HepG2 (cell line): ENCODE measurements around the gene KIAA1191. TPM values are rescaled to one million over a fixed set of nuclear protein-coding genes. Genes with fewer than 3 reads are reported as not detected.

ENCODE experiments used
- CCDC6 ChIP-seq: sonication (generic); formaldehyde crosslinking; IDR thresholded peaks from 2 replicates; pipeline ENCODE4 v1.8.1; 2022; ENCODE audit warnings: mild to moderate bottlenecking, missing genetic modification reagents, moderate library complexity
- CHCHD3 ChIP-seq: sonication (generic); formaldehyde crosslinking; IDR thresholded peaks from 2 replicates; pipeline ENCODE4 v1.8.0; 2022; ENCODE audit warnings: mild to moderate bottlenecking, missing genetic modification reagents, moderate library complexity
- FIP1L1 ChIP-seq: fragments of 200-400 bp; formaldehyde crosslinking; IDR thresholded peaks from 2 replicates; pipeline ENCODE4 v1.6.1; 2018; ENCODE audit warnings: low read depth, mild to moderate bottlenecking, low read length, moderate library complexity, borderline replicate concordance; ENCODE audit not compliant: insufficient read depth
- FOXA1 ChIP-seq, 2 experiments: fragments of 450-650 bp in 1 of 2; sonication (generic) in 1 of 2; formaldehyde crosslinking in 1 of 2; IDR thresholded peaks; 2 replicates each; pipeline versions ENCODE4 v1.4.0 to v1.6.1; 2016 to 2020; ENCODE audit warnings: missing genetic modification reagents in 1 of 2
- HNRNPL ChIP-seq: fragments of 200-400 bp; formaldehyde crosslinking; IDR thresholded peaks from 2 replicates; pipeline ENCODE4 v1.6.1; 2017; ENCODE audit warnings: mild to moderate bottlenecking, low read depth, low read length
- MTF2 ChIP-seq: sonication (generic); formaldehyde crosslinking; IDR thresholded peaks from 2 replicates; pipeline ENCODE4 v1.5.0; 2020; ENCODE audit warnings: missing genetic modification reagents, borderline replicate concordance
- NPAS2 ChIP-seq: sonication (generic); formaldehyde crosslinking; IDR thresholded peaks from 2 replicates; pipeline ENCODE4 v1.8.0; 2022; ENCODE audit warnings: mild to moderate bottlenecking, missing genetic modification reagents, borderline replicate concordance
- POLR2AphosphoS5 ChIP-seq: IDR thresholded peaks from 2 replicates; pipeline ENCODE4 v1.6.1; 2012; ENCODE audit warnings: low read depth, low read length
- YY1 ChIP-seq: IDR thresholded peaks from 2 replicates; pipeline ENCODE4 v1.6.1; 2011; ENCODE audit warnings: low read length, low read depth, moderate library complexity, mild to moderate bottlenecking; ENCODE audit not compliant: insufficient read depth, insufficient replicate concordance
- ZNF205 ChIP-seq: IDR thresholded peaks from 2 replicates; pipeline ENCODE4 v1.6.1; 2018; ENCODE audit warnings: missing biosample characterization, missing genetic modification reagents
- ZNF616 ChIP-seq: sonication (generic); formaldehyde crosslinking; IDR thresholded peaks from 2 replicates; pipeline ENCODE4 v1.5.0; 2020; ENCODE audit warnings: low read depth, mild to moderate bottlenecking, missing genetic modification reagents
- ZNF652 ChIP-seq: IDR thresholded peaks from 2 replicates; pipeline ENCODE4 v1.6.1; 2016; ENCODE audit warnings: low read depth, borderline replicate concordance
- ZNF790 ChIP-seq: sonication (generic); formaldehyde crosslinking; IDR thresholded peaks from 2 replicates; pipeline ENCODE4 v1.8.0; 2022; ENCODE audit warnings: missing genetic modification reagents, mild to moderate bottlenecking, borderline replicate concordance
- polyA plus RNA-seq, 8 experiments: library from polyadenylated mRNA; depleted of rRNA in 3 of 8; stranded (reverse) in 7 of 8; unstranded in 1 of 8; fragments of >200 nt; fragmentation: Illumina TruSeq in 4 of 8; extraction: Trizol in 4 of 8; gene quantifications; 2 replicates each; pipeline versions ENCODE4 v1.2.1 to v1.2.3, GENCODE V29; 2011 to 2016; ENCODE audit warnings: low read depth in 4 of 8, missing spikeins in 1 of 8, mixed read lengths in 1 of 8; ENCODE audit not compliant: insufficient read depth in 1 of 8
- total RNA-seq, 5 experiments: library from RNA; depleted of rRNA; stranded (reverse); fragments of >200 nt; fragmentation: Illumina TruSeq; extraction: Trizol; gene quantifications; 2 replicates each; pipeline ENCODE4 v1.2.3, GENCODE V29; 2016; ENCODE audit warnings: low read depth in 1 of 5
- TF ChIP-seq, protein P1 (sequence below): IDR thresholded peaks from 2 replicates; pipeline ENCODE4 v1.6.1; 2016; ENCODE audit warnings: mild to moderate bottlenecking
- TF ChIP-seq, protein P2 (sequence below), 2 experiments: sonication (generic) in 1 of 2; formaldehyde crosslinking in 1 of 2; IDR thresholded peaks; 2 replicates each; pipeline versions ENCODE4 v1.5.1 to v1.6.1; 2011 to 2020; ENCODE audit warnings: borderline replicate concordance in 1 of 2, low read depth in 1 of 2, low read length in 1 of 2, mild to moderate bottlenecking in 1 of 2, missing genetic modification reagents in 1 of 2, moderate library complexity in 1 of 2
- TF ChIP-seq, protein P3 (sequence below): sonication (generic); formaldehyde crosslinking; IDR thresholded peaks from 2 replicates; pipeline ENCODE4 v1.4.0; 2020; ENCODE audit warnings: missing genetic modification reagents

Gene KIAA1191
- total and polyA plus RNA-seq, 2 of the 13 experiments (the other 11 are each of a cell fraction or from before 2014, with no cell fraction given), result 63.6 to 103 TPM

DNA sequence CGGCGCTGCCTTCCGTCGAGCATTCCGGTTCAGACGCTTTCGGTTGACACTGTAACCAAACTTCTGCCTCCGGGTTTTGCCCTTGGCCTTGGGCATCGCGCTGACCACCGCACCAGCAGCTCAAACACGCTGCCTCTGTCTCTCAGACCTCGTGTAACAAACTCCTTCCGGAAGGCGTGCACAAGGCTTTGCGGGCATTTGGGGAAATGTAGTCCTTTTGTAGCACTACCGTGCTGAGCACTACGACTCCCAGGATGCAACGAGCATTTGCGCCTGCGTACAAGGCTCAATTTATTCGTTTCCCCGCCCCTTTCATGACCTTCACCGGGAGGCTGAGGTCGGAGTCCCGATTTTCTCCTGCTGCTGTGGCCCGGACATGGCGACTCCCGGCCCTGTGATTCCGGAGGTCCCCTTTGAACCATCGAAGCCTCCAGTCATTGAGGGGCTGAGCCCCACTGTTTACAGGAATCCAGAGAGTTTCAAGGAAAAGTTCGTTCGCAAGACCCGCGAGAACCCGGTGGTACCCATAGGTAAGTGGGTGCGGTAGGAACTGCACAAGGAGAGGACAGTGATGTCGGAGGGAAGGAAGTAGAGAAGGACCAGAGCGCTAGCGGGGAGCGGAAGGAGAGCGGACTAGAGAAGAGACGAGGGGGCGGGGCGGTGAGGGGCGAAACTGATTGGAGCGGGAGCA, 27.0 kb upstream of the KIAA1191 start, which contains the start of the genes HIGD2A and NOP16 (continued):
- TF ChIP-seq NPAS2 (no peak), ZNF652 (CRISPR knock-in tag) (no peak; the same call in 1 of the 2 replicates), FOXA1 (IDR thresholded peaks at IDR 0.05) (no peak), FOXA1 (CRISPR knock-in tag; IDR thresholded peaks at IDR 0.05) (0 out of 2 replicates have a peak, but pooled peaks have one; percentile 40), CCDC6 (CRISPR knock-in tag) (peak; percentile 77; the same call in 1 of the 2 replicates), YY1 (no peak), FIP1L1 (no peak), MTF2 (CRISPR knock-in tag) (peak; percentile 72; the same call in 1 of the 2 replicates), HNRNPL (no peak), ZNF790 (CRISPR knock-in tag) (peak; percentile 16; the same call in 1 of the 2 replicates), ZNF205 (CRISPR knock-in tag) (no peak; the same call in none of the 2 replicates), ZNF616 (no peak), POLR2AphosphoS5 (peak; percentile 84), CHCHD3 (CRISPR knock-in tag) (no peak)
- TF ChIP-seq, protein P1, sequence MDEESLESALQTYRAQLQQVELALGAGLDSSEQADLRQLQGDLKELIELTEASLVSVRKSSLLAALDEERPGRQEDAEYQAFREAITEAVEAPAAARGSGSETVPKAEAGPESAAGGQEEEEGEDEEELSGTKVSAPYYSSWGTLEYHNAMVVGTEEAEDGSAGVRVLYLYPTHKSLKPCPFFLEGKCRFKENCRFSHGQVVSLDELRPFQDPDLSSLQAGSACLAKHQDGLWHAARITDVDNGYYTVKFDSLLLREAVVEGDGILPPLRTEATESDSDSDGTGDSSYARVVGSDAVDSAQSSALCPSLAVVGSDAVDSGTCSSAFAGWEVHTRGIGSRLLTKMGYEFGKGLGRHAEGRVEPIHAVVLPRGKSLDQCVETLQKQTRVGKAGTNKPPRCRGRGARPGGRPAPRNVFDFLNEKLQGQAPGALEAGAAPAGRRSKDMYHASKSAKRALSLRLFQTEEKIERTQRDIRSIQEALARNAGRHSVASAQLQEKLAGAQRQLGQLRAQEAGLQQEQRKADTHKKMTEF (CRISPR knock-in tag), result peak; percentile 86
- TF ChIP-seq, protein P2, sequence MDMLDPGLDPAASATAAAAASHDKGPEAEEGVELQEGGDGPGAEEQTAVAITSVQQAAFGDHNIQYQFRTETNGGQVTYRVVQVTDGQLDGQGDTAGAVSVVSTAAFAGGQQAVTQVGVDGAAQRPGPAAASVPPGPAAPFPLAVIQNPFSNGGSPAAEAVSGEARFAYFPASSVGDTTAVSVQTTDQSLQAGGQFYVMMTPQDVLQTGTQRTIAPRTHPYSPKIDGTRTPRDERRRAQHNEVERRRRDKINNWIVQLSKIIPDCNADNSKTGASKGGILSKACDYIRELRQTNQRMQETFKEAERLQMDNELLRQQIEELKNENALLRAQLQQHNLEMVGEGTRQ (IDR thresholded peaks at IDR 0.05; ENCODE audit: low read depth, low read length), result no peak
- TF ChIP-seq, protein P2 (CRISPR knock-in tag; IDR thresholded peaks at IDR 0.05; ENCODE audit: borderline replicate concordance), result peak; percentile 60; the same call in 1 of the 2 replicates
- TF ChIP-seq, protein P3, sequence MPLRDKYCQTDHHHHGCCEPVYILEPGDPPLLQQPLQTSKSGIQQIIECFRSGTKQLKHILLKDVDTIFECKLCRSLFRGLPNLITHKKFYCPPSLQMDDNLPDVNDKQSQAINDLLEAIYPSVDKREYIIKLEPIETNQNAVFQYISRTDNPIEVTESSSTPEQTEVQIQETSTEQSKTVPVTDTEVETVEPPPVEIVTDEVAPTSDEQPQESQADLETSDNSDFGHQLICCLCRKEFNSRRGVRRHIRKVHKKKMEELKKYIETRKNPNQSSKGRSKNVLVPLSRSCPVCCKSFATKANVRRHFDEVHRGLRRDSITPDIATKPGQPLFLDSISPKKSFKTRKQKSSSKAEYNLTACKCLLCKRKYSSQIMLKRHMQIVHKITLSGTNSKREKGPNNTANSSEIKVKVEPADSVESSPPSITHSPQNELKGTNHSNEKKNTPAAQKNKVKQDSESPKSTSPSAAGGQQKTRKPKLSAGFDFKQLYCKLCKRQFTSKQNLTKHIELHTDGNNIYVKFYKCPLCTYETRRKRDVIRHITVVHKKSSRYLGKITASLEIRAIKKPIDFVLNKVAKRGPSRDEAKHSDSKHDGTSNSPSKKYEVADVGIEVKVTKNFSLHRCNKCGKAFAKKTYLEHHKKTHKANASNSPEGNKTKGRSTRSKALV (CRISPR knock-in tag), result no peak
